HG03280 (cell line): ENCODE data around the gene CNTLN.
"Not testable (repeated sequence)": the region's sequence is repeated elsewhere in the genome, so short reads cannot be mapped to it uniquely, and the experiment has no call there.

Experiments
- ATAC-seq: cut with Tn5 transposase; IDR thresholded peaks from one replicate; pipeline ENCODE4 v1.9.1; 2021; ENCODE audit warnings: mild to moderate bottlenecking, moderate library complexity; ENCODE audit not compliant: unreplicated experiment

Gene CNTLN

GRCh38 chr9:17401858-17402257 is 267.0 kb downstream of the CNTLN start:
- no peak for ATAC-seq

- ATAC-seq: no peak
Measured at GRCh38 chr9:17402309-17402708, 267.5 kb downstream of the CNTLN start.

- no peak for ATAC-seq
Measured at GRCh38 chr9:17403539-17403938, 268.7 kb downstream of the CNTLN start.

GRCh38 chr9:17414986-17415385 is 280.1 kb downstream of the CNTLN start:
- no peak for ATAC-seq

GRCh38 chr9:17422994-17423680 is 288.3 kb downstream of the CNTLN start:
- ATAC-seq: no peak

GRCh38 chr9:17423681-17424011 is 288.8 kb downstream of the CNTLN start:
- ATAC-seq: no peak

GRCh38 chr9:17425384-17425783 is 290.5 kb downstream of the CNTLN start:
- ATAC-seq: no peak

- no peak for ATAC-seq
Measured at GRCh38 chr9:17433526-17433925, 298.7 kb downstream of the CNTLN start.

- ATAC-seq: no peak
Measured at GRCh38 chr9:17436854-17437253, 302.0 kb downstream of the CNTLN start.

- no peak for ATAC-seq
Measured at GRCh38 chr9:17437813-17438212, 303.0 kb downstream of the CNTLN start.

- ATAC-seq: not testable (repeated sequence)
Measured at GRCh38 chr9:17445126-17445525, 310.3 kb downstream of the CNTLN start.

GRCh38 chr9:17453751-17454150 is 318.9 kb downstream of the CNTLN start:
- no peak for ATAC-seq

- no peak for ATAC-seq
Measured at GRCh38 chr9:17462869-17463464, 328.1 kb downstream of the CNTLN start.

GRCh38 chr9:17470036-17470813 is 335.4 kb downstream of the CNTLN start:
- ATAC-seq: no peak

GRCh38 chr9:17472126-17472525 is 337.3 kb downstream of the CNTLN start:
- ATAC-seq: no peak

- ATAC-seq: no peak
Measured at GRCh38 chr9:17476401-17476800, 341.6 kb downstream of the CNTLN start.

GRCh38 chr9:17477816-17478215 is 343.0 kb downstream of the CNTLN start:
- ATAC-seq: no peak

GRCh38 chr9:17480966-17481365 is 346.1 kb downstream of the CNTLN start:
- no peak for ATAC-seq

- no peak for ATAC-seq
Measured at GRCh38 chr9:17481565-17481964, 346.7 kb downstream of the CNTLN start.

GRCh38 chr9:17484906-17485305 is 350.1 kb downstream of the CNTLN start:
- no peak for ATAC-seq

GRCh38 chr9:17486396-17486795 is 351.6 kb downstream of the CNTLN start:
- ATAC-seq: no peak

- ATAC-seq: no peak
Measured at GRCh38 chr9:17487467-17487866, 352.6 kb downstream of the CNTLN start.
